Measurements from ENCODE around the gene CAMK1D. TPM values are rescaled to one million over a fixed set of nuclear protein-coding genes. Genes with fewer than 3 reads are reported as not detected.
"Not testable (repeated sequence)": the region's sequence is repeated elsewhere in the genome, so short reads cannot be mapped to it uniquely, and the experiment has no call there.

CAMK1D gene
- total RNA-seq, result 10 to 100 TPM in 3 of 6 experiments, 1 to 10 TPM in 3; 5.3 to 10.8 (median 9.5) TPM
- long read RNA-seq, partial matches to known transcripts, result 0 of 1 reads
- long read RNA-seq, other reads (novel, unspliced or antisense), result 1 of 1 reads

DNA sequence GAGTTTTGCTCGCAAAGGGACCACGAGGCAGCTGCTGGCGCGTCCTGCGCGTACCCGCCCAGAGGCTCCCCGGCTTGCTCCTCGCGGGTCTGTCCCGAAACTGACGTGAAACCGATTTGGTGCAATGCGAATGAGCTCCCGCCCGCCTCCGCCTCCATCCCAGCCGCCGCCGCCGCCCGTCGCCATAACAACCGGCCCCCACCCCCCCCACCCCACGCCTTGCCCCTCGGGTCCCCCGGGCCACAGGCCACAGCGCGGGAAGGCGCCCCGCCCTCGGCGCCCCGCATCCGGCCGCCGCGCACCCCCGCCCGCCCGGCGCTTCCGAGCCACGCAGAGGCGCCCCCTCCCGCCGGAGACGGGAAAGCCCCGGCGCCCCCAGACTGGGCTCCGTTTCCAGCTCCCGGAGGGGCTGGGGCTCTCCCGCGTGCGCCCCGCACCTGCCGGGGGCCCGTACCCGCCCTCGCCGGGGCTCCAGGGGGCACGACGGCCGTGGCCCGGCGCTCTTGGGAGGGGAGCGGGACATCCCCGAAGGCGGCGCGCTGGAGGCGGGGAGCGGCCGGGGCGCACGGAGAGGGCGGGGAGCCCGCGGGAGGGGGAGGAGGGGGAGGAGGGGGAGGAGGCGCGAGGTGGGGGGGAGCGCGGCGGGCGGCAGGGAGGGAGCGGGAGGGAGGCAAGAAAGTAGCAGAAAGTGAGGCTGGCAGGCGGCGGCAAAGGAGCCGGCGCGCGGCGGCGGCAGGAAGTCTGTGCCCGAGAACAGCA is at the start of gene CAMK1D:
Gene CAMK1D, plus strand, starts transcription at position 678 of the 759 bp plus-strand sequence.
- TF ChIP-seq, protein P1, sequence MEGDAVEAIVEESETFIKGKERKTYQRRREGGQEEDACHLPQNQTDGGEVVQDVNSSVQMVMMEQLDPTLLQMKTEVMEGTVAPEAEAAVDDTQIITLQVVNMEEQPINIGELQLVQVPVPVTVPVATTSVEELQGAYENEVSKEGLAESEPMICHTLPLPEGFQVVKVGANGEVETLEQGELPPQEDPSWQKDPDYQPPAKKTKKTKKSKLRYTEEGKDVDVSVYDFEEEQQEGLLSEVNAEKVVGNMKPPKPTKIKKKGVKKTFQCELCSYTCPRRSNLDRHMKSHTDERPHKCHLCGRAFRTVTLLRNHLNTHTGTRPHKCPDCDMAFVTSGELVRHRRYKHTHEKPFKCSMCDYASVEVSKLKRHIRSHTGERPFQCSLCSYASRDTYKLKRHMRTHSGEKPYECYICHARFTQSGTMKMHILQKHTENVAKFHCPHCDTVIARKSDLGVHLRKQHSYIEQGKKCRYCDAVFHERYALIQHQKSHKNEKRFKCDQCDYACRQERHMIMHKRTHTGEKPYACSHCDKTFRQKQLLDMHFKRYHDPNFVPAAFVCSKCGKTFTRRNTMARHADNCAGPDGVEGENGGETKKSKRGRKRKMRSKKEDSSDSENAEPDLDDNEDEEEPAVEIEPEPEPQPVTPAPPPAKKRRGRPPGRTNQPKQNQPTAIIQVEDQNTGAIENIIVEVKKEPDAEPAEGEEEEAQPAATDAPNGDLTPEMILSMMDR (IDR thresholded peaks at IDR 0.05), result peak in 3 of 4 donors; percentile 19 to 45 (median 21)
- TF ChIP-seq POLR2A (IDR thresholded peaks at IDR 0.05), result no peak
- Histone ChIP-seq H3K4me3 (peak within 1 kb of the TSS; percentile 54 to 82 (median 80)), H3K27ac (peak within 1 kb of the TSS; percentile 57 to 80 (median 79)), H3K27me3 (no peaks in the 10 kb centered on the region), H3K9me3 (no peaks in the 10 kb centered on the region), H3K36me3 (no peaks in the 10 kb centered on the region), H3K4me1 (peaks cover 0 to 11% (median 4%) of the 10 kb centered on the region in 4 donors)
- 0% methylated on average over 30 of the region's 95 CpGs for WGBS (ENCODE audit: insufficient coverage, low coverage, low lambda C conversion rate, missing lambda C conversion rate)
- DNase-seq (peak; percentile 83 to 87 (median 84)), ATAC-seq (peak; percentile 69 to 81 (median 76))
- intact Hi-C loops (cut with DNase I), result no loop called here

DNA sequence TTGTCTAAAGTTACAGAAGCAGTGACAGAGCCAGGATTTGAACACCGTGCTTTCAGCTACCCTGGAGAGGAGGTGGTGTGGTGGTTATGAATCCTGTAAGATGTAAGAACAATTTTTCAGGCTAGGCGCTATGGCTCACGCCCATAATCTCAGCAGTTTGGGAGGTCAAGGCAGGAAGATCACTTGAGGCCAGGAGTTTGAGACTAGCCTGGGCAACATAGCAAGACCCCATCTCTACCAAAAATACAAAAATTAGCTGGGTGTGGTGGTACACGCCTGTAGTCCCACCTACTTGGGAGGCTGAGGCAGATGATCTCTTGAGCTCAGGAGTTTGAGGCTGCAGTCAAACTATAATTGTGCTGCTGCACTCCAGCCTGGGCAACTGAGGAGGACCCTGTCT is 48.3 kb upstream of the CAMK1D start:
- H3K27me3 ChIP-seq; H3K27ac ChIP-seq; ATAC-seq; H3K9me3 ChIP-seq; intact Hi-C loops (cut with DNase I); H3K4me3 ChIP-seq; DNase-seq; H3K4me1 ChIP-seq; H3K36me3 ChIP-seq: not testable (repeated sequence)
- 88% methylated on average over 4 of the region's 4 CpGs for WGBS (ENCODE audit: insufficient coverage, low coverage, low lambda C conversion rate, missing lambda C conversion rate)

GRCh38 chr10:12308057-12308456 is 41.3 kb upstream of the CAMK1D start:
- TF ChIP-seq, protein P1 (IDR thresholded peaks at IDR 0.05), result no peak
- no peak for TF ChIP-seq POLR2A (IDR thresholded peaks at IDR 0.05)
- Histone ChIP-seq H3K9me3 (no peaks in the 10 kb centered on the region), H3K4me1 (no peaks in the 10 kb centered on the region), H3K36me3 (no peaks in the 10 kb centered on the region), H3K4me3 (no peak overlapping the region), H3K27me3 (no peaks in the 10 kb centered on the region), H3K27ac (no peak overlapping the region)
- ATAC-seq (no peak), DNase-seq (no peak)
- WGBS (ENCODE audit: insufficient coverage, low coverage, low lambda C conversion rate, missing lambda C conversion rate), result 100% methylated on average over 1 of the region's 6 CpGs
- intact Hi-C loops (cut with DNase I), result no loop called here

GRCh38 chr10:12308736-12309375 is 40.5 kb upstream of the CAMK1D start:
- DNase-seq (no peak), ATAC-seq (no peak)
- 70% methylated on average over 6 of the region's 8 CpGs for WGBS (ENCODE audit: insufficient coverage, low coverage, low lambda C conversion rate, missing lambda C conversion rate)
- Histone ChIP-seq H3K36me3 (no peaks in the 10 kb centered on the region), H3K27ac (no peak overlapping the region), H3K9me3 (no peaks in the 10 kb centered on the region), H3K4me3 (no peak overlapping the region), H3K27me3 (no peaks in the 10 kb centered on the region), H3K4me1 (no peaks in the 10 kb centered on the region)
- TF ChIP-seq, protein P1 (IDR thresholded peaks at IDR 0.05), result no peak
- TF ChIP-seq POLR2A (IDR thresholded peaks at IDR 0.05), result no peak
- intact Hi-C loops (cut with DNase I), result no loop called here

DNA sequence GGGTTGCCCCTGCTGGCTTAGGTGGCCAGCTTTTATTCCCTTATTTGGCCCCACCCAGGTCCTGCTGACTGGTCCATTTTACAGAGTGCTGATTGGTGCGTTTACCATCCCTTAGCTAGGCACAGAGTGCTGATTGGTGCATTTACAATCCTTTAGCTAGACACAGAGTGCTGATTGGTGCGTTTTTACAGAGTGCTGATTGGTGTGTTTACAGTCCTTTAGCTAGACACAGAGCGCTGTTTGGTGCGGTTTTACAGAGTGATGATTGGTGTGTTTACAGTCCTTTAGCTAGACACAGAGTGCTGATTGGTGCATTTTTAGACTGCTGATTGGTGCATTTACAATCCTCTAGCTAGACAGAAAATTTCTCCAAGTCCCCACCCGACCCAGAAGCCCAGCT is 39.6 kb upstream of the CAMK1D start:
- H3K9me3 ChIP-seq; DNase-seq; H3K36me3 ChIP-seq; ATAC-seq; H3K27me3 ChIP-seq; intact Hi-C loops (cut with DNase I); H3K4me1 ChIP-seq; H3K27ac ChIP-seq; H3K4me3 ChIP-seq: not testable (repeated sequence)
- WGBS (ENCODE audit: insufficient coverage, low coverage, low lambda C conversion rate, missing lambda C conversion rate), result 58% methylated on average over 3 of the region's 5 CpGs

Measured in right lobe of liver (tissue), 6 donors.